Activated CD4-positive, alpha-beta memory T cell treated with anti-CD3 and anti-CD28 coated beads, Interleukin-2, amount 10 ng/mL, durations not matched to agents 7 days and 5 days (primary cell): ENCODE results near the gene PTGR1. TPM values are rescaled to one million over a fixed set of nuclear protein-coding genes. Genes with fewer than 3 reads are reported as not detected.

ENCODE experiments used
- CTCF ChIA-PET: fragments of 350-600 bp; sonication (Branson Sonifier 250); formaldehyde crosslinking; loops from one replicate; lab custom pipeline; 2021; ENCODE audit warnings: antibody characterized with exemption, inconsistent platforms; lab: Charles Lee
- POLR2A ChIA-PET: fragments of 350-600 bp; sonication (Branson Sonifier 250); formaldehyde crosslinking; loops from one replicate; lab custom pipeline; 2021; ENCODE audit warnings: antibody characterized with exemption; lab: Charles Lee
- DNase-seq: peaks from one replicate; pipeline ENCODE4 v3.0.0-alpha.2; 2020
- H3K27ac Mint-ChIP-seq: one replicate; pipeline ENCODE4 v1.8.0; 2021; ENCODE audit warnings: mild to moderate bottlenecking, mixed read lengths
- H3K27me3 Mint-ChIP-seq: one replicate; pipeline ENCODE4 v1.8.0; 2021; ENCODE audit warnings: mixed read lengths
- H3K36me3 Mint-ChIP-seq: one replicate; pipeline ENCODE4 v1.8.0; 2021; ENCODE audit warnings: low read depth, mixed read lengths
- H3K4me1 Mint-ChIP-seq: one replicate; pipeline ENCODE4 v1.8.0; 2021; ENCODE audit warnings: mixed read lengths
- H3K4me3 Mint-ChIP-seq: one replicate; pipeline ENCODE4 v1.8.0; 2021; ENCODE audit warnings: mild to moderate bottlenecking, mixed read lengths
- H3K9me3 Mint-ChIP-seq: one replicate; pipeline ENCODE4 v1.8.0; 2021; ENCODE audit warnings: mixed read lengths
- total RNA-seq, 2 experiments: library from RNA; stranded (reverse); gene quantifications; one replicate each; pipeline ENCODE4 v1.2.3, GENCODE V29; 2021

The PTGR1 gene
- total RNA-seq, 2 experiments from 2014 or later, result 0.85 to 1.2 TPM

DNA sequence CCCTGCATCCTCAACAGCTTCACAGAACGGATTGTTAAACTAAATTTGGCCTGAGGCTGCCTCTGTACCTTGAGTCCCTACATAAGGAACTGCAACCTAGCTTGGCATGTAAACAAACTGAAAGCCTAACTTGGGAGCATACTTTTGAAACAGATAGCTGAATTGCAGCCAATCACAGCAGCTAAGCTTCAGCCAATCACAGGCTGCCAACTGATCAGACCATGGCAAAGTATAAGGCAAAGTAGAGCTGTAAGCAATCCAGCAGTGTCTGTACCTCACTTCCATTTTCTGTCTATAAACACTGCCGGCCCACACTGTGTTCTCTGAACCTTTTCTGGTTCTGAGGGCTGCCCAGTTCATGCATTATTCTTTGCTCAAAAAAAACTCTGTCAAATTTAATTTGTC lies 83.4 kb downstream of the PTGR1 start:
- peaks cover 11% of the 10 kb centered on the region for H3K9me3 Mint-ChIP-seq
- H3K27ac Mint-ChIP-seq, result no peak overlapping the region
- CTCF ChIA-PET, result interaction anchor here (1.5 kb wide), 1 partner anchor 82 kb away, joined by 3 read pairs; no protein-coding TSS in a partner anchor
- no peaks in the 10 kb centered on the region for H3K4me1 Mint-ChIP-seq
- H3K27me3 Mint-ChIP-seq, result peaks cover 3% of the 10 kb centered on the region
- H3K36me3 Mint-ChIP-seq, result no peaks in the 10 kb centered on the region
- no peak overlapping the region for H3K4me3 Mint-ChIP-seq
- POLR2A ChIA-PET, result interaction anchor here (1.0 to 1.1 kb wide), 2 partner anchors 9 to 12 kb away, joined by 3 read pairs; partner anchors contain the start of gene ZNF483
- no peak for DNase-seq

DNA sequence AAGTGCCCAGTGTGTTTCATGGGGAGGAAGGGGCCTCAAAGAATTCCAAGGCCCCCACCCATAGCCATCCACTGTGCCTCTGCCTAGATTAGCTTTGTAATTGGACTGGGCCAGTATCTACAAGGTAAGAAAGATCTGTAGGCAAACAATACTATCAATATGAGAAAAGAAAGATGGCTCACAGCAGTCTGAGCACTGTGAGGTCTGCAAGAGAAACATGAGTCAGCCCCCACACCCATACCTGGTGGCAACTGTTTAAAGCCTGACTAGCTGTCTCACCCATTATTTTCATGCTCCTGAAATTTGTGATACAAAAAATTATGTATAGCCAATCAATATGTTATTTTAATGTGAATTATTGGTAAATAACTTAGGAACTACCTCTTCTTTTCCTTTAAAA lies 84.5 kb downstream of the PTGR1 start:
- POLR2A ChIA-PET, result no interaction called here

More for the DNA sequence above, 84.5 kb downstream of the PTGR1 start:
- no peak overlapping the region for H3K27ac Mint-ChIP-seq
- peaks cover 15% of the 10 kb centered on the region for H3K9me3 Mint-ChIP-seq
- H3K36me3 Mint-ChIP-seq, result no peaks in the 10 kb centered on the region
- H3K4me3 Mint-ChIP-seq, result no peak overlapping the region
- no peak for DNase-seq
- H3K27me3 Mint-ChIP-seq, result no peaks in the 10 kb centered on the region
- H3K4me1 Mint-ChIP-seq, result no peaks in the 10 kb centered on the region
- CTCF ChIA-PET, result no interaction called here

Other genes starting within 250 kb of the PTGR1 start
- gene ECPAS, start 115.3 kb downstream of the PTGR1 start, total RNA-seq, result 10 to 100 TPM; 66.0 to 68.1 TPM
- gene ZNF483, start 74.5 kb downstream of the PTGR1 start, total RNA-seq, result 1 to 10 TPM; 5.9 to 6.0 TPM
- gene DNAJC25, start 31.7 kb upstream of the PTGR1 start, total RNA-seq, result 1 to 10 TPM; 3.2 to 3.6 TPM
- 10 to 100 TPM; 22.2 to 23.8 TPM for gene GNG10, start 62.0 kb upstream of the PTGR1 start, total RNA-seq
- not detected for gene SHOC1, start 195.3 kb upstream of the PTGR1 start, total RNA-seq